NCI-H1048 (cell line): ENCODE data around the gene RAMACL.
"Not testable (repeated sequence)": the region's sequence is repeated elsewhere in the genome, so short reads cannot be mapped to it uniquely, and the experiment has no call there.

Experiments
- DNase-seq: peaks from one replicate; lab custom pipeline; 2025; lab: John Stamatoyannopoulos, UW

RAMACL gene

GRCh38 chr6:166595061-166595780 lies 8.7 kb upstream of the RAMACL start:
- DNase-seq = no peak

GRCh38 chr6:166592821-166593220 lies 6.3 kb upstream of the RAMACL start:
- DNase-seq = no peak

GRCh38 chr6:166591961-166592520 lies 5.6 kb upstream of the RAMACL start:
- DNase-seq = no peak

- no peak for DNase-seq
These were observed 4.5 kb upstream of the RAMACL start for GRCh38 chr6:166591026-166591425.

- DNase-seq = no peak
These were observed 3.5 kb upstream of the RAMACL start for GRCh38 chr6:166589786-166590574.

- DNase-seq = no peak
These were observed 2.9 kb upstream of the RAMACL start for GRCh38 chr6:166589337-166589731.

GRCh38 chr6:166588691-166589336 lies 2.3 kb upstream of the RAMACL start:
- no peak for DNase-seq

GRCh38 chr6:166587631-166588413 lies 1.3 kb upstream of the RAMACL start:
- DNase-seq = no peak

- DNase-seq = no peak
These were observed 1.5 kb downstream of the RAMACL start for GRCh38 chr6:166584853-166585429.

GRCh38 chr6:166584155-166584554 lies 2.3 kb downstream of the RAMACL start:
- no peak for DNase-seq

GRCh38 chr6:166583230-166583965 lies 3.1 kb downstream of the RAMACL start:
- DNase-seq = no peak

- DNase-seq = no peak
These were observed 4.2 kb downstream of the RAMACL start for GRCh38 chr6:166582258-166582657.

GRCh38 chr6:166581801-166582200 lies 4.7 kb downstream of the RAMACL start:
- DNase-seq = not testable (repeated sequence)

- DNase-seq = no peak
These were observed 5.4 kb downstream of the RAMACL start for GRCh38 chr6:166581091-166581511.

- DNase-seq = no peak
These were observed 6.1 kb downstream of the RAMACL start for GRCh38 chr6:166580076-166581050.

GRCh38 chr6:166579237-166579850 lies 7.1 kb downstream of the RAMACL start:
- DNase-seq = no peak

GRCh38 chr6:166578536-166579236 lies 7.8 kb downstream of the RAMACL start:
- DNase-seq = no peak

- no peak for DNase-seq
These were observed 11.3 kb downstream of the RAMACL start for GRCh38 chr6:166575205-166575604.
